GM21367 (cell line): ENCODE measurements around the gene ZNF20.
A peak's percentile ranks its signal among the peaks of the same experiment; 100 is the strongest.

Source experiments
- ATAC-seq: cut with Tn5 transposase; IDR thresholded peaks from one replicate; pipeline ENCODE4 v1.9.1; 2021; ENCODE audit not compliant: unreplicated experiment

ZNF20 gene

DNA sequence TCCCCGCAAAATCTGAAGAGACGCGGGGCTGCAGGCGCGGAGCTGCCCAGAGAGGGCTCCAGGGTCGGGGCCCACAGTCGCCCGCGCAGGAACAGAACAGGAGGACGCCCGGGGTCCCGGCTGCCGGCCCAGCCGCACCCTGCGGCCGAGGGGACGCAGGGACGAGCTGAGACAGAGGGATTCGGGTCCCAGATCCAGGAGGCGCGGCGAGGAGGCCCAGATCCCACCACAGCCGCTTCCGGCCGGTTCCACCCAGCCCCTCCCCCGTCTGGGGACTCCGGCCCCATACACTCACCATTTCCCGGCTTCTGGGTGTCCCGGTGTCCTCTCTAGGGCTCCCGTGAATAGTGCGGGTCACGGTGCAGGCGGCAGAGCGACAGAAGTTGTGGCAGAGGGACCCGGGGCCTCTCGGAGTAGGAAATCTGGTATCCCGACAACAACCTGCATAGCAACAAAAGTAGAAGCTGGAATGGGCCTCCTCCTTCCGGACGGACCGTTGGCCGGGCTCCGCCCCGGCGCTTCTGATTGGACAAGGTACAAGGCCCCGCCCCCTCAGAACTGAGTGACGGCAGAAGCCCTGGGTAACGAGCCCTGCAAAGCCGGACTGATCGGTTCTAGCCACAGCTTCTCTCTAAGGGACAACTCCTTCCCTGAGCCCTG lies at the start of gene ZNF20:
ZNF20 (minus strand) TSS at position 466 of the 660 bp plus-strand sequence; CDS start at position 298, 168 bp downstream.
- ATAC-seq = peak; percentile 73

DNA sequence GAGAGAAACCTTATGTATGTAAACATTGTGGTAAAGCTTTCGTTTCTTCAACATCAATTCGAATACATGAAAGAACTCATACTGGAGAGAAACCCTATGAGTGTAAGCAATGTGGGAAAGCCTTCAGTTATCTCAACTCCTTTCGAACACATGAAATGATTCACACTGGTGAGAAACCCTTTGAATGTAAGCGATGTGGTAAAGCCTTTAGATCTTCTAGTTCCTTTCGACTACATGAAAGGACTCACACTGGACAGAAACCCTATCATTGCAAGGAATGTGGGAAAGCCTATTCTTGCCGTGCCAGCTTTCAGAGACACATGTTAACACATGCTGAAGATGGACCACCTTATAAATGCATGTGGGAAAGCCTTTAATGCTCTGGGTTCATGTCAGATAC lies 47.5 kb upstream of the ZNF20 start:
- ATAC-seq = no peak

DNA sequence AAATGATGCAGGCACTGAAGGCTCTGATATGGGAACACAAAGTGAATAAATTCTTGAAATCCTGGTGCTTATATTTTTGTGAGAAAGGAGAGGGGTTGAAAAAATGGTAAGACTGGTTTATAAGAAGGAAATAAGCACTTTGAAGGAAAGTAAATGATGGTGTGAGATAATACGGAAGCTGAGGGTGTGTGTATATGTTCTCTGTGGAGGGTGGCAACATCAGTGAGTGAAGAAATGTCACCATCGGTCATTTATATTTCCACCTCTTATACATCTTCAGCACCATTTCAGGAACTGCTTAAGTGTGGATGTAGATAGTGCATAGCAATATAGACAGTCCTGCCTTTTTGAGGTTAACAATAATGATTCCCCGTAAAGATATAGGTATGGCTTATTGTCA lies 40.2 kb upstream of the ZNF20 start:
- no peak for ATAC-seq

GRCh38 chr19:12166626-12167025 lies 26.5 kb upstream of the ZNF20 start:
- no peak for ATAC-seq

DNA sequence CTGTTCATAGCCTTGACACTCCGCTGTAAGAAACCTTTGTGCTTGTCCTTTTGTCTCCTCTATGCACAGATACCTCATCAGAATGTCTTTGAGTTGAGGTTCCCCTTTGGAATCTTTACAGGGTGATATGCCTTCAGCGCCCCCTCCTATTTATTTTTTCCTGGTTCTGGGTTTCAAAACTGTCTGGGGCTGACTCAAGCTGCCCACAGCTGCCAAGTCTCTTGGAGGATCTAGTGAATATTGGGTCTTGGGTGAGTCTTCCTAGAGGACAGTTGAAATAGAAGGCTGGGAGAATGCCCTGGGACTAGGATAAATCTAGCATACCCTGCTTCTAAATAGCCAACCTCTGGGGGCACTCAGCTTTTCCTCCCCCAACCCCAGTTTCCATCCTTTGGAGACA lies 23.7 kb upstream of the ZNF20 start:
- no peak for ATAC-seq

GRCh38 chr19:12162882-12163806 lies 23.0 kb upstream of the ZNF20 start, which contains the start of gene ZNF136:
TSS of gene ZNF136 (plus strand) at chr19:12163096. CDS start at chr19:12163204, 108 bp downstream.
- peak; percentile 82 for ATAC-seq

- ATAC-seq = no peak
Measured at GRCh38 chr19:12162513-12162881, 22.3 kb upstream of the ZNF20 start.

DNA sequence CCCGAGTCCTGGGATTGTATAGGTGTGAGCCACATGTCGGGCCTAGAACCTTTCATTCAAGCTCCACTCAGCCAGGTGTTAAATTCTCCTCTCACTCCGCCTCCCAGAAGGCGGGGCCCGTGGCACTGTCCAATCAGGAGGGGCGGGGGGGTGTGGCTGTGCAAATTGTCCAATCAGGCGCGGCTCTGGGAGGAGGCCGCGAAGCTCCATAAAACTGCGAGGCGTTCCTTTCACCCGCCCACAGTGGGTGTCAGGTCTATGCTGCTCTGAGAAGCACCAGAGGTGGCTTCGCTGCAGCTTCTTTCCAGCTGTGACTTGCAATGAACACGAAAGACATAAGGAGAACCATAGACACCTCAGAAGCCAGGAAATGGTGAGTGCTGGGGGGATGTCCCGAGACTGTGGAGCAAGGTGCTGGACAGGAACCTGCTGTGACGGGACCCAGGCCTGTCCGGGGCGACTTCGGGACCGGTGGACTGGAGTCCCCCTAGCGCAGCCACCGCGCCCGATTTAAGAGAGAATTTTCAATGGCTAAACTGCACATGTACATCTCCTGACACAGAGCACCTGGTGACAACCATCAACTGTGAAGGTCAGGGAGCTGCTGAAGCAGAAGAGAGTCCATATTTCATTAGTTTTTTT lies 19.7 kb upstream of the ZNF20 start:
- no peak for ATAC-seq

- peak; percentile 55 for ATAC-seq
Measured at GRCh38 chr19:12156223-12157058, 16.3 kb upstream of the ZNF20 start, which contains the start of gene ZNF625. TSS of gene ZNF625 (minus strand) at chr19:12156734. CDS start at chr19:12156558, 176 bp downstream.

- no peak for ATAC-seq
Measured at GRCh38 chr19:12155324-12155860, 15.2 kb upstream of the ZNF20 start.

- ATAC-seq = no peak
Measured at GRCh38 chr19:12145348-12145747, 5.2 kb upstream of the ZNF20 start.

- no peak for ATAC-seq
Measured at GRCh38 chr19:12141405-12141736, 1.2 kb upstream of the ZNF20 start.

- ATAC-seq = peak; percentile 16
Measured at GRCh38 chr19:12140545-12141404, 625 bp upstream of the ZNF20 start.

DNA sequence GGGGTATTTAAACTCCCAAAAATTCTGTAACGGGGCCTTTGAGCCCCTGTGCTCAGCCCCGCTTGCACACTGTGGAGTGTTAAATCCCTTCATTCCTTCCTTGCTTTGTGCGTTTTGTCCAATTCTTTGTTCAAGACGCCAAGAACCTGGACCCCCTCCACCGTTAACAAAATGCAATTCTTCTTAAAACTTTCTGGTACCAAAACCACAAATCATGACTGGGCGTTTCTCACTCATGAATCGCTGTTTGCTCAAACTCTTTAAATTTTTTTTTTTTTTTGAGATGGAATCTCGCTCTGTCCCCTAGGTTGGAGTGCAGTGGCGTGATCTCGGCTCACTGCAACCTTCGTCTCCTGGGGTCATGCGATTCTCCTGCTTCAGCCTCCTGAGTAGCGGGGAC lies 881 bp downstream of the ZNF20 start:
- no peak for ATAC-seq

DNA sequence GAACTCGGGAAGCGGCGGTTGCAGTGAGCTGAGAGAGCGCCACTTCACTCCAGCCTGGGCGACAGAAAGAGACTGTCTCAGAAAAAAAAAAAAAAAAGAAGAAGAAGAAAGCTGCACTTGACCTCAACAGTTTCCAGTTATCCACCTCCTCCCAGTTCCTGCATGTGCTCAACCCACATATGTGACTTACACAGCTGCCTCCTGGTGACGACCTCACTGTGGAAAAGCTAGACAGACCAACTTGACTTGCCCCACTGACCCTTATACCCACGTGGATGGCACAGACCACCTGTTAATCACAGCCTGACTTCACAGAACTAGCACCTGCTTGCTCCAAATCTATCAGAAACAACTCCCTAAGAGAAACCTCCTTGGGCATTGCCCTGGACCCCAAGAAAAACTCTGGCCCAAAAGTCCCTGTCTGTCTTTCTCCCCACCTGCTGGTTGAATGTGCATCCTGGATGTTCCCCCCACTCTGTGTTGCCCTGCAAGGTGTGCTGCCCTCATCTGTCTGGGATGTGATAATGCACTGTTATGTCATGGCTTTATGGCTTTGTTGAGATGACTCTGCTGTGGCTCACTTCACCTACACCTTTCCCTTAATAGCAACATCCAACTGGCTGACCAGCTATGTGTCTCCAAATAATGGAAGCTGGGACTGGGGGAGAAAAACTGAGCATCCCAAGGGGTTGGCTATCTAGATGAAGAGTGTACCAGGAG lies 2.8 kb downstream of the ZNF20 start:
- no peak for ATAC-seq

DNA sequence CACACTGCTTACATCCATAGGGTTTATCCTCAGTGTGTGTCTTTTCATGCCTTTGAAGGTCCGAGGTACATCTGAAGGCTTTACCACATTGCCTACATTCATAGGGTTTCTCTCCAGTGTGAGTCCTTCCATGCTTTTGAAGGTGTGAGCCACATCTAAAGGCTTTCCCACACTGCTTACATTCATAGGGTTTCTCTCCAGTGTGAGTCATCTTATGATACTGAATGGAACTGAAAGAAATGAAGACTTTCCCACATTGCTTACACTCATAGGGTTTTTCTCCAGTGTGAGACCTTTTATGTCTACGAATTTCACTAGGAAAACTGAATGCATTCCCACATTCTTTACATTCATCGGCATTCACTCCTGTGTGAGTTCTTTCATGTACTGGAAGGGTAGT lies 7.1 kb downstream of the ZNF20 start:
- no peak for ATAC-seq

DNA sequence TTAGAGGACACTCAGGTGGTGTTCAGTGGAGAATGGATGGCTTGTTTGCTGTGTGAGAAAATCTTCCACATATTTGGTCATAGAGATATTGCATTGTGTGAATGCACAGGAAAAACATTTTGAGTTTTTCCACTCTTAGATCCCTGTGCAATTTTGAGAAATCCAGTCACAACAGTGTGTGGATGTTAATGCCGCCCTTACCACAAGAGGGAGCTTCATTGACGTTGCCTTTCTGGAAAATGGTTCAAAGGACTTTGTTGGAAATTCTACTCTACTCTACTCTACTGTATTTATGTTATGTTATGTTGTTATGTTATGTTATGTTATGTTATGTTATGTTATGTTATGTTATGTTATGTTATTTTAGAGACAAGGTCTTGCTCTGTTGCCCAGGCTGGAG lies 13.4 kb downstream of the ZNF20 start:
- no peak for ATAC-seq

- ATAC-seq = no peak
Measured at GRCh38 chr19:12117201-12117970, 22.8 kb downstream of the ZNF20 start.
